Non-pigmented ciliary epithelial cell (primary cell): ENCODE data around the gene PUSL1.

Source experiments
- DNase-seq: peaks from one replicate; pipeline ENCODE4 v3.0.0-alpha.2; 2010; ENCODE audit warnings: low read depth

PUSL1 gene

DNA sequence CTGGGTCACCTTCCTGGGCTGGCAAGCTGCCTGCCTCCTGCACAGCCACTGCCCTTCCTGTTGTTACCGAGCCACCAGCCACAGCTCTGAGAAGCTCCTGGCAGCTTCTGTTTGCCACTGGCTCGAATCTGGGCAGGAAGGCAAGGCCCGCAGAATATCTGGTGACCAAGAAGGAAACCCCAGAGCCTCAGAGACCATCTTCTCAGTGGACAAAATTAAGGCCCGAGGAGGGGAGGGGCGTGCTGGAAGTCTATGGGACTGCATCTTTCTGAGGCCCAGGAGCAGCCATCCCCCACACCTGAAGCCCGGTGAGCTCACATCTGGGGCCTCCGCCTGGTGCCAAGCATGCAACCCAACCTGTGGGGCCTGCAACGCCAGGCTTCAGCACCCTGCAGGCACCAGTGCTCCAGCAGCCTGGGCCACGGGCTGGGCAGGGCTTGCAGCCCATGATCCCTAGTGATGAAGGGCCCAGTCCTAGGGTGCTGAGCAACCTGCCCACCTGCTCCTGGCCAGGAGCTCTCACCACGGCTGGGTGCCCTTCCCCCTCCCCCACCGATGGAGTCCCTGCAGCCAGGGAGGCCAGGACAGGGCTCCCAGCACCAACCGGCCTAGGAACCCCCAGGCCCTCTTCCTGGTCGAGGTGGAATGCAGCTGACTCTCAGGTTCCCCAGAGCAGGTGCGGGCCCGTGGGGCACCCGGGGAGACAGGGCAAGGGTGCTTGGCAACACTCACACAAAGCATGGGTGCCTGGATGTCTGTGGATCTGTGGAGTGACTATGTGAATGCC is 17.1 kb downstream of the PUSL1 start:
- no peak for DNase-seq

GRCh38 chr1:1326075-1326605 is 17.7 kb downstream of the PUSL1 start:
- no peak for DNase-seq

GRCh38 chr1:1327291-1327690 is 18.9 kb downstream of the PUSL1 start:
- DNase-seq, result no peak

- DNase-seq, result no peak
Measured at GRCh38 chr1:1328254-1328653, 19.9 kb downstream of the PUSL1 start.

DNA sequence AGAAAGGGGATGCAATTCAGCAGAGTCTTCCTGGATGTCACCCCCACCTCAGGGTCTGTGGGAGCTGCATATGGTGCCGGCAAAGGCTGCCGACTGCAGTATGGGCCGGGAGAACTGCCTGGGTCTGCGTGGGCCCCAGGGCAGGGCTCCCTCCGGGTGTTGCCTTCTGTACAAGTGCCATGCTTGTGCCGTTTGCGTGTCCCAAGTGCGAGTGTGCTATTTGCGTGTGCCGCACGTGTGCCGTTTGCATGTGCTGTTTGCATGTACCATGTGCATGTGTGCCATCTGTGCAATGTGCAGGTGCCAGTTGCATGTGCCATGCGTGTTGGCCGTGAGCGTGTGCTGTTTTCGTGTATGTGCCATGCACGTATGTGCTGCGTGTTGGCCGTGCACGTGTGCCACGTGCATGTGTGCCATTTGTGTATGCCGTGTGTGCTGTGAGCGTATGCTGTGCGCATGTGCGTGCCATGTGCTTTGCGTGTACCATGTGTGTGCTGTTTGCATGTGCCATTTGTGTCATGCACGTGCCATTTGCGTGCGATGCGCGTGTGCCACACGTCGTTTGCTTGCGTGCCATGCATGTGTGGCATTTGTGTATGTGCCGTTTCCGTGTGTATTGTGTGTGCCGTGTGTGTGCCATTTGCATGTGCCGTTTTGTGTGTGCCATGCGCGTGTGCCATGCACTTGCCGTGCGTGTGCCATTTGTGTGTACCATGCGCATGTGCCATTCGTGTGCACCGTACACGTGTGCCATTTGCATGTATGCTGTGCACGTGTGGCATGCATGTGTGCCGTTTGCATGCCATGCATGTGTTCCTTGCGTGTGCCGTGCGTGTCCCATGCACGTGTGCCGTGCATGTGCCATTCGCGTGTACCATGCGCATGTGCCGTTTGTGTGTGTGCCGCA is 21.2 kb downstream of the PUSL1 start:
- no peak for DNase-seq

DNA sequence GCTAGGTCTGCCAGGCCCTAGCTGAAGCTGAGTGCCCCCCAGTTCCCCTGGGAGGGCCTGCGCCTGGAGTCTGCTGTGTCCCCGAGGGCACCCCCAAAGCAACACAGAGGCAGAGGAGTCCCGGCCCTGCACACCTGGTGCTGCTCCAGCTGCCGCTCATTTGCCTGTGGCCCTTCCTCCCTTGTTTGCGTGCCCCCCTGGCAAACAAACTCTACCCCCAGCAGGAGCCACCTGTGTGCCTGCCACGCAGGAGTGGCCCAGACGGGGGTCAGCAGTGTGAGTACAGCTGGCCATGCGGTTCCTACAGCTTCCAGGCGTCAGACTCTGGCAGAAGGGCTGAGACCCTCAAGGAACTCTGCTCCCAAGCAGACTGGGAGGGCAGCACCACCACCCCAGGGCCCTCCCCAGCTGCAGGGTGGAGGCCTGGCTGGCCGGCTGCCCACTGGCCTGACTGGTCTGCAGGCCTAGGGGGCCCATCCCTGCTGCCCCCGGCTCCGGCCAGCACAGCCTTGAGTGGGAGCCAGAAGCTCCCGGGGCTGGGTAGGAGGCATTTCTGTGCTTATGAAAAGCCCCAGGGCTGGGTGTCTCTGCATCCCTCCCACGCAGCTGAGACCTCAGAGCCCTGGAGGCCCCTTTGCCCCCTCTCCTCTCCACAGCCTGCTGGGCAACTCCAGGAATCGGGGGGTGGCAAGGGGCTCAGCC is 22.1 kb downstream of the PUSL1 start:
- DNase-seq, result no peak

DNA sequence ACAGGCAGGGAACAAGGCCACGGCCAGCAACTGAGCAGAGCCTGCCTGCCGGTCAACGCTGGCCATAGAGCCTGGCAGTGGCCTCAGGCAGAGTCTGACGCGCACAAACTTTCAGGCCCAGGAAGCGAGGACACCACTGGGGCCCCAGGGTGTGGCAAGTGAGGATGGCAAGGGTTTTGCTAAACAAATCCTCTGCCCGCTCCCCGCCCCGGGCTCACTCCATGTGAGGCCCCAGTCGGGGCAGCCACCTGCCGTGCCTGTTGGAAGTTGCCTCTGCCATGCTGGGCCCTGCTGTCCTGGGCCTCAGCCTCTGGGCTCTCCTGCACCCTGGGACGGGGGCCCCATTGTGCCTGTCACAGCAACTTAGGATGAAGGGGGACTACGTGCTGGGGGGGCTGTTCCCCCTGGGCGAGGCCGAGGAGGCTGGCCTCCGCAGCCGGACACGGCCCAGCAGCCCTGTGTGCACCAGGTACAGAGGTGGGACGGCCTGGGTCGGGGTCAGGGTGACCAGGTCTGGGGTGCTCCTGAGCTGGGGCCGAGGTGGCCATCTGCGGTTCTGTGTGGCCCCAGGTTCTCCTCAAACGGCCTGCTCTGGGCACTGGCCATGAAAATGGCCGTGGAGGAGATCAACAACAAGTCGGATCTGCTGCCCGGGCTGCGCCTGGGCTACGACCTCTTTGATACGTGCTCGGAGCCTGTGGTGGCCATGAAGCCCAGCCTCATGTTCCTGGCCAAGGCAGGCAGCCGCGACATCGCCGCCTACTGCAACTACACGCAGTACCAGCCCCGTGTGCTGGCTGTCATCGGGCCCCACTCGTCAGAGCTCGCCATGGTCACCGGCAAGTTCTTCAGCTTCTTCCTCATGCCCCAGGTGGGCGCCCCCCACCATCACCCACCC is 22.9 kb downstream of the PUSL1 start, which contains the start of gene TAS1R3:
TAS1R3 (plus strand) TSS at position 213 of the 898 bp plus-strand sequence; CDS start at position 279, 66 bp downstream.
- DNase-seq, result no peak

GRCh38 chr1:1332031-1332755 is 23.8 kb downstream of the PUSL1 start:
- no peak for DNase-seq

- DNase-seq, result no peak
Measured at GRCh38 chr1:1332774-1333480, 24.5 kb downstream of the PUSL1 start.

DNA sequence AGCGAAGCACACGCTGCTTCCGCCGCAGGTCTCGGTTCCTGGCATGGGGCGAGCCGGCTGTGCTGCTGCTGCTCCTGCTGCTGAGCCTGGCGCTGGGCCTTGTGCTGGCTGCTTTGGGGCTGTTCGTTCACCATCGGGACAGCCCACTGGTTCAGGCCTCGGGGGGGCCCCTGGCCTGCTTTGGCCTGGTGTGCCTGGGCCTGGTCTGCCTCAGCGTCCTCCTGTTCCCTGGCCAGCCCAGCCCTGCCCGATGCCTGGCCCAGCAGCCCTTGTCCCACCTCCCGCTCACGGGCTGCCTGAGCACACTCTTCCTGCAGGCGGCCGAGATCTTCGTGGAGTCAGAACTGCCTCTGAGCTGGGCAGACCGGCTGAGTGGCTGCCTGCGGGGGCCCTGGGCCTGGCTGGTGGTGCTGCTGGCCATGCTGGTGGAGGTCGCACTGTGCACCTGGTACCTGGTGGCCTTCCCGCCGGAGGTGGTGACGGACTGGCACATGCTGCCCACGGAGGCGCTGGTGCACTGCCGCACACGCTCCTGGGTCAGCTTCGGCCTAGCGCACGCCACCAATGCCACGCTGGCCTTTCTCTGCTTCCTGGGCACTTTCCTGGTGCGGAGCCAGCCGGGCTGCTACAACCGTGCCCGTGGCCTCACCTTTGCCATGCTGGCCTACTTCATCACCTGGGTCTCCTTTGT is 25.3 kb downstream of the PUSL1 start:
- DNase-seq, result no peak

GRCh38 chr1:1334835-1335234 is 26.4 kb downstream of the PUSL1 start:
- no peak for DNase-seq

GRCh38 chr1:1335283-1335682 is 26.9 kb downstream of the PUSL1 start:
- DNase-seq, result no peak

- DNase-seq, result no peak
Measured at GRCh38 chr1:1335792-1336248, 27.4 kb downstream of the PUSL1 start.

DNA sequence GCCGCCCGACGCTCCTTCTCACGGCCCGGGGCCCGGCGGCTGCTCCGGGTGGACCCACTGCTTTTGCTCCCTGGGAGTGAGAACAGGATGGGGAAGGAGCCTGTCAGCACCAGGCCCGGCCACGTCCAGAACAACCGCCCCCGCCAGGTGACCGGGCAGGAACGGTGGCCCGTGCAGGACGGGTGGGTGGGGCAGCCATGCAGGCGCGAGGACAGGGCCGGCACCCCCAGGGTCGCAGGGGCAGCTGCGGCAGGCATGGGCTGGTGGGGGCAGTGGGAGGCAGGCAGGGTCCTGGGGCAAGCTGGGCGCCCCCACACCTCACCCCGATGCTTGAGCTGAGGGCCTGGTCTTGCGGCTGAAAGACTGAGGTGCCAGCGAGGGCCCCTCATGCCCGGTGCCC is 28.0 kb downstream of the PUSL1 start:
- DNase-seq, result no peak

DNA sequence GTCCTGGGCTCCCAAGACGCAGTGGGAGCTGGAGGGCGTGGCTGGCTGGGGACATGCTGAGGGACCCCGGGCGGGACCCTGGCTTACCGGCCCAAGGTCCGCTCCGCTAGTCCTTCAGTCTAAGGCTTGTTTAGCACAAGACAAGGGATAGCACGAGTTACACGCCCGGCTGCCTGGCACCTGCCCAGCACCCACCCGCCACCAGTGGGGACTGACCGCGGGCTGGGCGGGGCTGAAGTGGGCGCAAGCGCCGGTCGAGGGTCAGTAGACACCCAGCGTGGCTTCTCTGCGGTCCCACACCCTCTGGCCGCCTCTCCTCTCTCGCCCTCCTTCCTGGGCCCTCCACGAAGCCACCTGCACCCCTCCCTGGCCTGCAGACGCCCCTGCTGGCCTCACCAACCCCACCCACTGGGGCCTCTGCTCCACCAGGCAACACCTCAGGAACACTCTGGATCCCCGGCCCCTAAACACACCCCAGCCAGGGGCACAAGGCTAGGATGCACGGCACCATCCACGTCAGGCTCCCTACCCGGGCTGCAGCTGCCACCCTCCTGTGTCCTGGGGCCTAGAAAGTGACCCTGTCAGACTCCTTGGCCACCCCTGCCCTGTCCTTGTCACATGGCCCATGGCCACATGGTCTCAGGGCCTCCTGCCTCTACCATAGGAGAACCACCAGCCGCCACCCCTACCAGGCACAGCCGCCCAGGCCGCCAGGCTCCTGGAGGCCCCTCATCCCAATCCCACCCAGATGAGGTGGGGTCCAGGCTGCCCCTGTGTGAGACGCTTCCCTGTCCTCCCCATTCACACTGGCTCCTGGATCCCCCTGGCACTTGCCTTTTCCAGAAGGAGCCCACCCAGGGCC is 28.8 kb downstream of the PUSL1 start:
- DNase-seq, result no peak

GRCh38 chr1:1337793-1338147 is 29.4 kb downstream of the PUSL1 start:
- DNase-seq, result no peak

- no peak for DNase-seq
Measured at GRCh38 chr1:1338278-1338677, 29.9 kb downstream of the PUSL1 start.

DNA sequence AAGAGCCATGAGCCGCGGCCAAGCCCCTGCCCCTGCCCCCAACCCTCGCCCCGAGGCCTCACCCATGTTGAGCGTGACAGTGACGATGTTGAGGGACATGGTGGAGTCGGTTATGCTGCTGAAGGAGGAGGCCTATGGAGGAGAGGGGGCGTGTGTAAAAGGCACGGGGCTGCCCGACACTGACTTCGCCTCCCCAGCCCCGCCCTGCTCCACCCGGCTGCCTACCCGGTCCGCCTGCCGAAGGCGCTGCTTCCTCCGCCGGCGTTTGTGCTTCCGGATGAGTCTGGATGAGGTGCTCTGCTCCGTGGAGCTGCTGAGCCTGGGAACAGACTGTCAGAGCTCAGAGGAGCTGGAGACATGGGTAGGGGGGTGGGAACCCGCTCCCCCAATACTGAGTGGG is 31.8 kb downstream of the PUSL1 start:
- DNase-seq, result no peak
